Activated CD4-positive, alpha-beta memory T cell treated with anti-CD3 and anti-CD28 coated beads for 36 hours (primary cell): Measurements from ENCODE around the gene KRTAP5-3. TPM values are rescaled to one million over a fixed set of nuclear protein-coding genes. Genes with fewer than 3 reads are reported as not detected.

ENCODE experiments used
- CTCF ChIA-PET: fragments of 350-600 bp; sonication (Branson Sonifier 250); formaldehyde crosslinking; loops from one replicate; lab custom pipeline; 2021; ENCODE audit warnings: antibody characterized with exemption, inconsistent platforms; lab: Charles Lee
- POLR2A ChIA-PET: fragments of 350-600 bp; sonication (Branson Sonifier 250); formaldehyde crosslinking; loops from one replicate; lab custom pipeline; 2021; ENCODE audit warnings: antibody characterized with exemption; lab: Charles Lee
- DNase-seq: peaks from one replicate; pipeline ENCODE4 v3.0.0-alpha.2; 2020
- H3K27ac Mint-ChIP-seq: one replicate; pipeline ENCODE4 v1.8.0; 2021; ENCODE audit warnings: mixed read lengths
- H3K27me3 Mint-ChIP-seq: one replicate; pipeline ENCODE4 v1.8.0; 2021; ENCODE audit warnings: mixed read lengths
- H3K36me3 Mint-ChIP-seq: one replicate; pipeline ENCODE4 v1.8.0; 2021; ENCODE audit warnings: mixed read lengths
- H3K4me1 Mint-ChIP-seq: one replicate; pipeline ENCODE4 v1.8.0; 2021; ENCODE audit warnings: low read depth, mixed read lengths
- H3K4me3 Mint-ChIP-seq: one replicate; pipeline ENCODE4 v1.8.0; 2021; ENCODE audit warnings: mild to moderate bottlenecking, mixed read lengths
- H3K9me3 Mint-ChIP-seq: one replicate; pipeline ENCODE4 v1.8.0; 2021; ENCODE audit warnings: mixed read lengths
- intact Hi-C: fragments of 100-400 bp; cut with micrococcal nuclease; formaldehyde crosslinking; loops from one replicate; pipeline ENCODE4 v1.15.1; 2023
- total RNA-seq, 2 experiments: library from RNA; stranded (reverse); gene quantifications; one replicate each; pipeline ENCODE4 v1.2.3, GENCODE V29; 2021

KRTAP5-3 gene
- total RNA-seq = not detected

GRCh38 chr11:1608363-1608762, at the start of gene KRTAP5-3:
Gene KRTAP5-3, minus strand, starts transcription at chr11:1608463. Its CDS starts 78 bp downstream, at chr11:1608385.
- no peaks in the 10 kb centered on the region for H3K36me3 Mint-ChIP-seq
- H3K4me1 Mint-ChIP-seq = peaks cover 8% of the 10 kb centered on the region
- H3K4me3 Mint-ChIP-seq = no peak within 1 kb of the TSS
- no peak within 1 kb of the TSS for H3K27ac Mint-ChIP-seq
- DNase-seq = no peak
- peaks cover 10% of the 10 kb centered on the region for H3K27me3 Mint-ChIP-seq
- H3K9me3 Mint-ChIP-seq = no peaks in the 10 kb centered on the region
- ChIA-PET POLR2A (no interaction called here), CTCF (interaction anchor here (0.9 to 1.2 kb wide), 3 partner anchors 13 to 34 kb away, joined by 3 to 5 read pairs (median 3); no protein-coding TSS in a partner anchor)
- intact Hi-C loops = no loop called here

GRCh38 chr11:1656670-1657069, 48.4 kb upstream of the KRTAP5-3 start:
- ChIA-PET POLR2A (no interaction called here), CTCF (no interaction called here)
- Mint-ChIP-seq H3K4me1 (peaks cover 6% of the 10 kb centered on the region), H3K27ac (no peak overlapping the region), H3K36me3 (no peaks in the 10 kb centered on the region), H3K4me3 (no peak overlapping the region), H3K27me3 (peaks cover 40% of the 10 kb centered on the region), H3K9me3 (no peaks in the 10 kb centered on the region)
- intact Hi-C loops = no loop called here
- DNase-seq = no peak

- ChIA-PET CTCF (interaction anchor here (4.4 to 6.7 kb wide), 2 partner anchors 37 to 177 kb away, joined by 102 to 104 read pairs; partner anchors contain the start of gene SYT8), POLR2A (no interaction called here)
- no peaks in the 10 kb centered on the region for H3K36me3 Mint-ChIP-seq
- no peak overlapping the region for H3K4me3 Mint-ChIP-seq
- DNase-seq = peak; percentile 4
- H3K9me3 Mint-ChIP-seq = no peaks in the 10 kb centered on the region
- no peak overlapping the region for H3K27ac Mint-ChIP-seq
- intact Hi-C loops = no loop called here
- H3K27me3 Mint-ChIP-seq = peaks cover 37% of the 10 kb centered on the region
- peaks cover 6% of the 10 kb centered on the region for H3K4me1 Mint-ChIP-seq
Observed at GRCh38 chr11:1656061-1656441, 47.8 kb upstream of the KRTAP5-3 start.

GRCh38 chr11:1655168-1656060, 47.2 kb upstream of the KRTAP5-3 start:
- Mint-ChIP-seq H3K4me1 (peaks cover 6% of the 10 kb centered on the region), H3K4me3 (no peak overlapping the region), H3K27me3 (peaks cover 35% of the 10 kb centered on the region), H3K36me3 (no peaks in the 10 kb centered on the region), H3K9me3 (no peaks in the 10 kb centered on the region), H3K27ac (no peak overlapping the region)
- ChIA-PET POLR2A (no interaction called here), CTCF (interaction anchor here (4.4 to 6.7 kb wide), 2 partner anchors 38 to 178 kb away, joined by 102 to 104 read pairs; partner anchors contain the start of gene SYT8)
- peak; percentile 6 for DNase-seq
- intact Hi-C loops = no loop called here

- ChIA-PET POLR2A (no interaction called here), CTCF (interaction anchor here (0.8 to 6.7 kb wide), 8 partner anchors 12 to 498 kb away, joined by 4 to 104 read pairs (median 26); partner anchors contain the start of gene SYT8)
- H3K4me1 Mint-ChIP-seq = peaks cover 4% of the 10 kb centered on the region
- H3K27me3 Mint-ChIP-seq = peaks cover 26% of the 10 kb centered on the region
- peak; percentile 6 for DNase-seq
- no peaks in the 10 kb centered on the region for H3K9me3 Mint-ChIP-seq
- intact Hi-C loops = loop anchor here (5.0 kb wide), 1 partner anchor 38 kb away; no protein-coding TSS in a partner anchor
- no peaks in the 10 kb centered on the region for H3K36me3 Mint-ChIP-seq
- no peak overlapping the region for H3K27ac Mint-ChIP-seq
- no peak overlapping the region for H3K4me3 Mint-ChIP-seq
Observed at GRCh38 chr11:1654388-1655167, 46.3 kb upstream of the KRTAP5-3 start.

- no peaks in the 10 kb centered on the region for H3K4me1 Mint-ChIP-seq
- DNase-seq = no peak
- intact Hi-C loops = loop anchor here (2.0 to 5.0 kb wide), 2 partner anchors 39 to 179 kb away; no protein-coding TSS in a partner anchor
- CTCF ChIA-PET = interaction anchor here (0.7 to 6.7 kb wide), 31 partner anchors 12 to 503 kb away, joined by 3 to 104 read pairs (median 6); partner anchors contain the start of gene SYT8
- no peak overlapping the region for H3K27ac Mint-ChIP-seq
- no peaks in the 10 kb centered on the region for H3K36me3 Mint-ChIP-seq
- no peaks in the 10 kb centered on the region for H3K9me3 Mint-ChIP-seq
- POLR2A ChIA-PET = no interaction called here
- H3K27me3 Mint-ChIP-seq = peaks cover 23% of the 10 kb centered on the region
- H3K4me3 Mint-ChIP-seq = no peak overlapping the region
Observed at GRCh38 chr11:1653541-1654387, 45.5 kb upstream of the KRTAP5-3 start.

GRCh38 chr11:1652771-1653540, 44.7 kb upstream of the KRTAP5-3 start:
- Mint-ChIP-seq H3K27me3 (peaks cover 20% of the 10 kb centered on the region), H3K4me1 (no peaks in the 10 kb centered on the region), H3K36me3 (no peaks in the 10 kb centered on the region), H3K9me3 (no peaks in the 10 kb centered on the region), H3K4me3 (no peak overlapping the region), H3K27ac (no peak overlapping the region)
- CTCF ChIA-PET = interaction anchor here (0.6 to 6.7 kb wide), 64 partner anchors 11 to 1558 kb away, joined by 3 to 104 read pairs (median 5); partner anchors contain the start of genes KRTAP5-6, PRR33 and SYT8
- DNase-seq = peak; percentile 79
- POLR2A ChIA-PET = interaction anchor here (1.1 kb wide), 1 partner anchor 40 kb away, joined by 3 read pairs; no protein-coding TSS in a partner anchor
- intact Hi-C loops = loop anchor here (2.0 to 5.0 kb wide), 2 partner anchors 39 to 180 kb away; no protein-coding TSS in a partner anchor

- no peak overlapping the region for H3K27ac Mint-ChIP-seq
- H3K36me3 Mint-ChIP-seq = no peaks in the 10 kb centered on the region
- DNase-seq = no peak
- CTCF ChIA-PET = interaction anchor here (0.6 to 6.7 kb wide), 62 partner anchors 10 to 1558 kb away, joined by 3 to 104 read pairs (median 5); partner anchors contain the start of genes KRTAP5-6, PRR33 and SYT8
- no peaks in the 10 kb centered on the region for H3K4me1 Mint-ChIP-seq
- H3K9me3 Mint-ChIP-seq = no peaks in the 10 kb centered on the region
- intact Hi-C loops = loop anchor here (2.0 to 5.0 kb wide), 2 partner anchors 40 to 180 kb away; no protein-coding TSS in a partner anchor
- no peak overlapping the region for H3K4me3 Mint-ChIP-seq
- peaks cover 20% of the 10 kb centered on the region for H3K27me3 Mint-ChIP-seq
- POLR2A ChIA-PET = interaction anchor here (1.1 kb wide), 1 partner anchor 41 kb away, joined by 3 read pairs; no protein-coding TSS in a partner anchor
Observed at GRCh38 chr11:1652442-1652770, 44.1 kb upstream of the KRTAP5-3 start.

- POLR2A ChIA-PET = interaction anchor here (1.1 kb wide), 1 partner anchor 41 kb away, joined by 3 read pairs; no protein-coding TSS in a partner anchor
- no peaks in the 10 kb centered on the region for H3K36me3 Mint-ChIP-seq
- CTCF ChIA-PET = interaction anchor here (0.6 to 6.7 kb wide), 59 partner anchors 10 to 1559 kb away, joined by 3 to 104 read pairs (median 6); partner anchors contain the start of genes PRR33 and SYT8
- DNase-seq = peak; percentile 6
- H3K27me3 Mint-ChIP-seq = peaks cover 20% of the 10 kb centered on the region
- no peaks in the 10 kb centered on the region for H3K9me3 Mint-ChIP-seq
- no peak overlapping the region for H3K27ac Mint-ChIP-seq
- intact Hi-C loops = loop anchor here (2.0 to 5.0 kb wide), 2 partner anchors 40 to 181 kb away; no protein-coding TSS in a partner anchor
- H3K4me1 Mint-ChIP-seq = no peaks in the 10 kb centered on the region
- H3K4me3 Mint-ChIP-seq = no peak overlapping the region
Observed at GRCh38 chr11:1652026-1652425, 43.8 kb upstream of the KRTAP5-3 start.

GRCh38 chr11:1651411-1651980, 43.2 kb upstream of the KRTAP5-3 start:
- Mint-ChIP-seq H3K9me3 (no peaks in the 10 kb centered on the region), H3K27me3 (peaks cover 18% of the 10 kb centered on the region), H3K4me3 (no peak overlapping the region), H3K36me3 (no peaks in the 10 kb centered on the region), H3K27ac (no peak overlapping the region), H3K4me1 (no peaks in the 10 kb centered on the region)
- CTCF ChIA-PET = interaction anchor here (1.7 to 6.7 kb wide), 5 partner anchors 26 to 500 kb away, joined by 6 to 102 read pairs (median 13); partner anchors contain the start of gene SYT8
- no peak for DNase-seq
- POLR2A ChIA-PET = no interaction called here
- intact Hi-C loops = loop anchor here (5.0 kb wide), 1 partner anchor 41 kb away; no protein-coding TSS in a partner anchor
